SK-N-SH treated with all-trans-retinoic acid at 6 μM for 48 hours (cell line): ENCODE results near the gene ARL5A.

Experiments
- ATAC-seq: fragments of 200-7000 bp; cut with Tn5 transposase; 3 replicates; pipeline ENCODE4 v1.9.1; 2020; ENCODE audit warnings: mild to moderate bottlenecking, moderate library complexity
- CREB5 ChIP-seq: fragments of 250-450 bp; sonication (Bioruptor Pico); IDR thresholded peaks from 2 replicates; pipeline ENCODE4 v1.5.1; 2020; ENCODE audit warnings: low read depth, mild to moderate bottlenecking, moderate library complexity
- CSRNP3 ChIP-seq: fragments of 250-450 bp; sonication (Bioruptor Pico); IDR thresholded peaks from 2 replicates; pipeline ENCODE4 v1.5.1; 2021; ENCODE audit warnings: mild to moderate bottlenecking, moderate library complexity
- ESRRG ChIP-seq: fragments of 250-450 bp; sonication (Bioruptor Pico); IDR thresholded peaks from 2 replicates; pipeline ENCODE4 v1.6.1; 2021; ENCODE audit warnings: mild to moderate bottlenecking
- GLIS3 ChIP-seq: fragments of 250-450 bp; sonication (Bioruptor Pico); IDR thresholded peaks from 2 replicates; pipeline ENCODE4 v1.5.0; 2020; ENCODE audit warnings: mild to moderate bottlenecking, moderate library complexity
- ISL1 ChIP-seq: fragments of 250-450 bp; sonication (Bioruptor Pico); IDR thresholded peaks from 2 replicates; pipeline ENCODE4 v2.1.2; 2022; ENCODE audit warnings: mild to moderate bottlenecking, moderate library complexity
- OSR1 ChIP-seq: fragments of 250-450 bp; sonication (Bioruptor Pico); IDR thresholded peaks from 2 replicates; pipeline ENCODE4 v1.8.0; 2022; ENCODE audit warnings: moderate library complexity, mild to moderate bottlenecking, inconsistent platforms
- PATZ1 ChIP-seq: fragments of 250-450 bp; sonication (Bioruptor Pico); IDR thresholded peaks from 2 replicates; pipeline ENCODE4 v1.8.0; 2020; ENCODE audit warnings: mild to moderate bottlenecking, moderate library complexity, borderline replicate concordance
- POU6F1 ChIP-seq: fragments of 250-450 bp; sonication (Bioruptor Pico); IDR thresholded peaks from 2 replicates; pipeline ENCODE4 v1.8.0; 2021; ENCODE audit warnings: low read depth, mild to moderate bottlenecking, moderate library complexity, borderline replicate concordance
- PPARA ChIP-seq: fragments of 250-450 bp; sonication (Bioruptor Pico); IDR thresholded peaks from 2 replicates; pipeline ENCODE4 v1.5.0; 2020; ENCODE audit warnings: mild to moderate bottlenecking, borderline replicate concordance
- RARB ChIP-seq: fragments of 250-450 bp; sonication (Bioruptor Pico); IDR thresholded peaks from 2 replicates; pipeline ENCODE4 v1.8.0; 2021; ENCODE audit warnings: mild to moderate bottlenecking, moderate library complexity
- SNAI2 ChIP-seq: fragments of 250-450 bp; sonication (Bioruptor Pico); IDR thresholded peaks from 2 replicates; pipeline ENCODE4 v1.5.0; 2020; ENCODE audit warnings: mild to moderate bottlenecking, moderate library complexity
- TCF4 ChIP-seq: fragments of 250-450 bp; sonication (Bioruptor Pico); IDR thresholded peaks from 2 replicates; pipeline ENCODE4 v1.8.0; 2021; ENCODE audit warnings: mild to moderate bottlenecking, moderate library complexity, borderline replicate concordance
- TOX ChIP-seq: fragments of 250-450 bp; sonication (Bioruptor Pico); IDR thresholded peaks from 2 replicates; pipeline ENCODE4 v1.8.0; 2021; ENCODE audit warnings: mild to moderate bottlenecking, moderate library complexity, borderline replicate concordance
- TSHZ2 ChIP-seq: fragments of 250-450 bp; sonication (Bioruptor Pico); IDR thresholded peaks from 2 replicates; pipeline ENCODE4 v1.5.0; 2020; ENCODE audit warnings: mild to moderate bottlenecking, moderate library complexity
- ZFP30 ChIP-seq: fragments of 450-650 bp; formaldehyde crosslinking; IDR thresholded peaks from 2 replicates; pipeline ENCODE4 v1.5.0; 2022; ENCODE audit warnings: mild to moderate bottlenecking, moderate library complexity
- ZNF565 ChIP-seq: fragments of 450-650 bp; formaldehyde crosslinking; conservative IDR thresholded peaks from 2 replicates; pipeline ENCODE4 v1.5.0; 2020; ENCODE audit warnings: low read depth, mild to moderate bottlenecking, moderate library complexity
- ZNF70 ChIP-seq: fragments of 450-650 bp; formaldehyde crosslinking; IDR thresholded peaks from 2 replicates; pipeline ENCODE4 v1.5.0; 2020; ENCODE audit warnings: mild to moderate bottlenecking, moderate library complexity
- ZNF8 ChIP-seq: fragments of 450-650 bp; formaldehyde crosslinking; IDR thresholded peaks from 2 replicates; pipeline ENCODE4 v1.5.0; 2020; ENCODE audit warnings: mild to moderate bottlenecking, moderate library complexity

ARL5A gene

GRCh38 chr2:151869291-151869690 is 41.1 kb upstream of the ARL5A start:
- no peak for TF ChIP-seq ZNF8 (CRISPR knock-in tag)
- no peak for TF ChIP-seq ZNF70 (CRISPR knock-in tag)
- TF ChIP-seq RARB (CRISPR knock-in tag) = no peak
- TF ChIP-seq ZFP30 (CRISPR knock-in tag) = no peak
- TF ChIP-seq ISL1 (CRISPR knock-in tag) = no peak
- ATAC-seq = no peak

- no peak for ATAC-seq
- TF ChIP-seq TSHZ2 (CRISPR knock-in tag) = no peak
- TF ChIP-seq ISL1 (CRISPR knock-in tag) = no peak
- TF ChIP-seq RARB (CRISPR knock-in tag) = no peak
- TF ChIP-seq OSR1 (CRISPR knock-in tag) = no peak
- no peak for TF ChIP-seq ZNF565 (CRISPR knock-in tag)
- no peak for TF ChIP-seq ZNF8 (CRISPR knock-in tag)
- no peak for TF ChIP-seq GLIS3 (CRISPR knock-in tag)
- no peak for TF ChIP-seq CREB5 (CRISPR knock-in tag)
- TF ChIP-seq PATZ1 (CRISPR knock-in tag) = no peak
- no peak for TF ChIP-seq SNAI2 (CRISPR knock-in tag)
- TF ChIP-seq ESRRG (CRISPR knock-in tag) = no peak
- TF ChIP-seq CSRNP3 (CRISPR knock-in tag) = no peak
- no peak for TF ChIP-seq POU6F1 (CRISPR knock-in tag)
- no peak for TF ChIP-seq ZFP30 (CRISPR knock-in tag)
- TF ChIP-seq PPARA (CRISPR knock-in tag) = no peak
- TF ChIP-seq TCF4 (CRISPR knock-in tag) = no peak
- TF ChIP-seq ZNF70 (CRISPR knock-in tag) = no peak
- no peak for TF ChIP-seq TOX (CRISPR knock-in tag)
These were observed 34.5 kb upstream of the ARL5A start for GRCh38 chr2:151862700-151863099.

DNA sequence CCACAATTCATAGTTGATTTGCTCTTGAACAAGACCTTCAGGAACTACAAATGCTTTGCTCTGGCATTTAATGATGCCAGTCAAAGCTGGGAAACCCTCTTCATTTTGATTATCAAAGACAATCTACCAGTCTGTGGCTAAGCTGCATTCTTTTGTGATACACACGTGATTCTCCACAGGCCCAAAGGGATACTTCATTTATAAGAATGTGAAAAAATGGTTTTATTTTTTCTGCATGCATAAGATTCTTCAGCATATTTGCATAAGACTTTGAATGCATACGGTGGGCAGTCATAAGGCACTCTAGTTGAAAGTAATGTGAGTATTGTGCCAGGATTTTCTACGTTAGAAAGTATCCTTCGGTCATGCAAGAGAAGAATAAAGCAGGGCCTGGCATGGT is 33.0 kb upstream of the ARL5A start:
- TF ChIP-seq ISL1 (CRISPR knock-in tag) (no peak), POU6F1 (CRISPR knock-in tag) (no peak)

More for the DNA sequence above, 33.0 kb upstream of the ARL5A start:
- peak; percentile 71 for ATAC-seq
